Erythroblast (primary cell): ENCODE results near the gene CEACAM21.

ENCODE experiments used
- DNase-seq, 2 experiments: peaks; one replicate each; lab custom pipeline; 2025; lab: John Stamatoyannopoulos, UW
- GATA1 ChIP-seq: IDR thresholded peaks from 2 replicates; pipeline ENCODE4 v1.6.1; 2011; ENCODE audit warnings: low read depth, mild to moderate bottlenecking, control low read depth, low read length, moderate library complexity
- POLR2A ChIP-seq: IDR thresholded peaks from 2 replicates; pipeline ENCODE4 v1.6.1; 2011; ENCODE audit warnings: mild to moderate bottlenecking, low read length

Gene CEACAM21

GRCh38 chr19:41626278-41626677 lies 50.3 kb downstream of the CEACAM21 start:
- DNase-seq: no peak
- TF ChIP-seq POLR2A: no peak
- TF ChIP-seq GATA1: no peak

DNA sequence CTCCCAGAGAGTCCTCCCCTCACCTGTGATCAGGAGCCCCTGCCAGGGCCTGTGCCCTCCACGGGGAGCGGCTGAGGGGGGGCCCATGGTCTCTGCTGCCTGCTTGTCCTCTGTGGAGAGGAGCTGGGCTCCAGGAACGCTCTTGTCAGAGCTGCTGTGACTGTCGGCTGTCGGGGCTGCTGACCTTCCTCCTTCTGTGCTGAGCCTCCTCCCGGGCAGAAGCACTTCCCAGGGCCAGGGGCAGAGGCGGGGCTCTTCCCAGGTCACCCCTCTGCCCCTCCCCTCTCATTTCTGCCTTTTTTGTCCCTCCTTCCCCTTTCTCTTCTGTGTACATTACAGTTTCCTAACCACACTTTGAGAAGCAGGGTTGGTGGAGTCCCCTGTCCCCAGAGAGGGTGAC lies 50.9 kb downstream of the CEACAM21 start, which contains the start of gene CEACAM4:
CEACAM4 (minus strand) TSS at position 198 of the 400 bp plus-strand sequence; CDS start at position 87, 111 bp downstream.
- no peak for DNase-seq
- TF ChIP-seq POLR2A (no peak), GATA1 (no peak)

- DNase-seq: no peak
- TF ChIP-seq GATA1 (no peak), POLR2A (no peak)
Observed at GRCh38 chr19:41627966-41628675, 52.2 kb downstream of the CEACAM21 start.
